Measurements from ENCODE around the gene HOXC5. TPM values are rescaled to one million over a fixed set of nuclear protein-coding genes. Genes with fewer than 3 reads are reported as not detected.

The HOXC5 gene
- total RNA-seq, 1 donor from 2014 or later, result not detected

DNA sequence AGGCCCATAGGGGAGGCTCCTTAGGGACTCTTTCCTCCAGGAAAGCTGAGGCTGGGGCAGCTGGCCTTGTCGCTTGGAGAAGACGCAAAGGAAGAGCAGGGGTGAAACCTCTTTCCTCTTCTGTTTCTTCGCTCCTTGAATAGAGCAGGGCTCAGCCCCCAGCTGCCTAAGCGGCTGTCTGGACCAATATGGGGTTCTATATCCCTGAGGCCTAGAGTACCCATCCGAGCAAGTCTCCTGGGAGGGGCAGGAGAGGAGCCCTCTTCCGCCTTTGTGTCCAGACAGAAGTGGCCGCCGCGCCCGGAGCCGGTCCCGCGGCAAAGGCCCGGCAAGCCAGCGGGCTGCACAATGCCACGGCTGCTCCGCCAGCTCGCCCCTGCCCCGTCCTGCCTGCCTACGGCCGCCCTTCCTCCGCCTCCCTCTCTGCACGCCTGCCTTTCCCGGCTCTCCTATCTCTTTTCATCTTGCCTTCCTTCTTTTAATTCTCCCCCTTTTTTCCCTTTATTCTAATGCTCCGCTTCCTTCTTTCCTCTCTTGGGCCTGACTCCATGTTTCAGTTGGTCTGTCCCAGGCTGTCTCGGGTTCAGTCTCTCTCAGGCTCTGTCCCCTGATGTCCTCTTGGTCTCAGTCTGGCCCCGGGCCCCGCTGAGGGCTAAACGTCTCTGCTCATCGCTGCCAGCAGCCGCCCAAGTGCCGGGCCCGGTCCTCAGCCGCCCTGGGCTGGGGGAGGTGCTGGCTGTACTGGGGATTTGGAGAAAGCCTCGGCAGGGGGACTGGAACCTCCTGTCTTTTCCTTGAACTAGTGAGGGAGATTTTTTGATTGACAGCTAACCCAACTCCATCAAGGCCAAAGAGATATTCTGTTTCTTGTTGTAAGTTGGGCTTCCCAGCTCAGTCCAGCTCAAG is 35.4 kb upstream of the HOXC5 start:
- Histone ChIP-seq H3K27ac (ENCODE audit: low read depth, low read length) (no peak overlapping the region), H3K36me3 (ENCODE audit: insufficient read depth, low read length) (no peaks in the 10 kb centered on the region), H3K27me3 (ENCODE audit: insufficient read depth, low read length) (peaks cover 93% of the 10 kb centered on the region), H3K4me1 (ENCODE audit: insufficient read depth, low read length) (peaks cover 4% of the 10 kb centered on the region), H3K4me3 (ENCODE audit: insufficient read depth, low read depth, low read length) (no peak overlapping the region), H3K79me2 (ENCODE audit: insufficient read depth, low read length) (no peaks in the 10 kb centered on the region), H3K4me2 (ENCODE audit: low read length) (no peak overlapping the region), H4K20me1 (ENCODE audit: insufficient read depth, low read length) (no peaks in the 10 kb centered on the region), H3K9ac (ENCODE audit: low read length) (no peak overlapping the region), H3K9me3 (ENCODE audit: insufficient read depth, low read depth, low read length) (peaks cover 7% of the 10 kb centered on the region), H2AFZ (ENCODE audit: low read depth, low read length) (no peak overlapping the region)
- H3K27ac Mint-ChIP-seq (ENCODE audit: unreplicated experiment), result no peak overlapping the region
- TF ChIP-seq CTCF (IDR thresholded peaks at IDR 0.05; ENCODE audit: insufficient read depth, low read depth, low read length) (no peak), EZH2 (IDR thresholded peaks at IDR 0.05; ENCODE audit: insufficient read depth, low read length) (peak; percentile 72)
- H3K4me1 Mint-ChIP-seq (ENCODE audit: low read depth, unreplicated experiment), result no peaks in the 10 kb centered on the region
- no peak overlapping the region for H3K4me3 Mint-ChIP-seq (ENCODE audit: unreplicated experiment)
- FAIRE-seq, result no peak
- H3K27me3 Mint-ChIP-seq (ENCODE audit: low read depth, unreplicated experiment), result peaks cover 84% of the 10 kb centered on the region
- DNase-seq (ENCODE audit: low read depth), result no peak
- peaks cover 24% of the 10 kb centered on the region for H3K9me3 Mint-ChIP-seq (ENCODE audit: unreplicated experiment)
- no peaks in the 10 kb centered on the region for H3K36me3 Mint-ChIP-seq (ENCODE audit: low read depth, unreplicated experiment)

DNA sequence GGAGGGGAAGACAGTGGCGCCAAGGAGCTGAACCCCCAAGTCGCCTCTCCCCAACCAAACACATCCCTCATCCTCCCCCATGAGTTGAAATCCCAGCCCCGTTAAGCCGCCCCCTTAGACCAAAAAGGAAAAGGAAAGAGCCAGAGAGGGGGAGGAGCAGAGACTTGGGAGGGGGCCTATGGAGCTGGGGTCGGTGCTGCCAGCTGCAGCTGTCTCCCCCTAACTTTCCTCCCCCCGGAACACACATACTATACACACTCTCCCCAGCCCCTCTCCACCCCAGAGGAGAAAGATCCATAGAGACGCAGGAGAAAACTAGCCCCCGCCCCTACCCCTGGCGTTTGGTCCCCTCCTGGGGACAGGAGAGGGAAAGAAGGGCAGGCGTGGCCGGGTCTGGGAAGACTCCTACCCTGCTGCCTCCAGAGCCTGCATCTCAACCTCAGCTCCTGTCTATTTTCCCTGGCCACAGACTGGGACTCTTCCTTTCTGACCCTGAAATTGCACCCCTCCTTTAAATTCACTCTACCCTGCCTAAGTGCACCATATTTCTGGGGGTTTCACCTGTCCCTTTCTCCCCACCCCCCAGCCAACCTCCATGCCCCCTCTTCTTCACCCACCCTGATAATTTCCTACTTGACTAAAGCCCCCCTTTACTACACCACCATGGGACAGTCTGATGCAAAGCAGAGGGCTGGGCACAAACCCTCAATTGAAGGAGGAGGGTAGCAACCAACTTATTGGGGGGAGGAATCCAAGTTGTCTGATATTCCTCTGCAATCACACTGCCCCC is 34.5 kb upstream of the HOXC5 start:
- H3K79me2 ChIP-seq (ENCODE audit: insufficient read depth, low read length), result no peaks in the 10 kb centered on the region
- TF ChIP-seq EZH2 (IDR thresholded peaks at IDR 0.05; ENCODE audit: insufficient read depth, low read length) (no peak), CTCF (IDR thresholded peaks at IDR 0.05; ENCODE audit: insufficient read depth, low read depth, low read length) (no peak)
- no peak overlapping the region for H3K9ac ChIP-seq (ENCODE audit: low read length)
- H3K27ac Mint-ChIP-seq (ENCODE audit: unreplicated experiment), result no peak overlapping the region
- no peak overlapping the region for H3K27ac ChIP-seq (ENCODE audit: low read depth, low read length)
- no peak overlapping the region for H3K4me3 Mint-ChIP-seq (ENCODE audit: unreplicated experiment)
- H3K4me2 ChIP-seq (ENCODE audit: low read length), result no peak overlapping the region
- DNase-seq (ENCODE audit: low read depth) (no peak), FAIRE-seq (no peak)
- peaks cover 4% of the 10 kb centered on the region for H3K4me1 ChIP-seq (ENCODE audit: insufficient read depth, low read length)
- H3K4me3 ChIP-seq (ENCODE audit: insufficient read depth, low read depth, low read length), result no peak overlapping the region
- H3K4me1 Mint-ChIP-seq (ENCODE audit: low read depth, unreplicated experiment), result no peaks in the 10 kb centered on the region
- H3K9me3 Mint-ChIP-seq (ENCODE audit: unreplicated experiment), result peaks cover 28% of the 10 kb centered on the region
- no peak overlapping the region for H2AFZ ChIP-seq (ENCODE audit: low read depth, low read length)
- peaks cover 96% of the 10 kb centered on the region for H3K27me3 ChIP-seq (ENCODE audit: insufficient read depth, low read length)
- H4K20me1 ChIP-seq (ENCODE audit: insufficient read depth, low read length), result no peaks in the 10 kb centered on the region
- H3K36me3 Mint-ChIP-seq (ENCODE audit: low read depth, unreplicated experiment), result no peaks in the 10 kb centered on the region
- H3K9me3 ChIP-seq (ENCODE audit: insufficient read depth, low read depth, low read length), result peaks cover 5% of the 10 kb centered on the region
- H3K27me3 Mint-ChIP-seq (ENCODE audit: low read depth, unreplicated experiment), result peaks cover 84% of the 10 kb centered on the region
- no peaks in the 10 kb centered on the region for H3K36me3 ChIP-seq (ENCODE audit: insufficient read depth, low read length)
